ENCODE data around the gene MAK. TPM values are rescaled to one million over a fixed set of nuclear protein-coding genes. Genes with fewer than 3 reads are reported as not detected.
"Not testable (repeated sequence)": the region's sequence is repeated elsewhere in the genome, so short reads cannot be mapped to it uniquely, and the experiment has no call there.

MAK gene
- total RNA-seq, 2 experiments from 2014 or later, result 0.10 TPM; not detected in 1

GRCh38 chr6:10857259-10857658 is 18.9 kb upstream of the MAK start:
- Histone ChIP-seq H3K4me1 (ENCODE audit: insufficient read depth, low read length, poor library complexity, severe bottlenecking) (peaks cover 5% of the 10 kb centered on the region), H3K79me2 (ENCODE audit: insufficient read depth, low read depth, low read length) (no peaks in the 10 kb centered on the region), H3K4me3 (ENCODE audit: low read depth, low read length, poor library complexity, severe bottlenecking) (no peak overlapping the region), H3K4me2 (ENCODE audit: low read length) (no peak overlapping the region), H2AFZ (ENCODE audit: low read length) (no peak overlapping the region), H3K9me3 (ENCODE audit: low read length) (0 out of 2 replicates have a peak, but pooled peaks cover 10% of the 10 kb centered on the region), H3K27ac (ENCODE audit: low read depth, low read length, poor library complexity, severe bottlenecking) (no peak overlapping the region), H4K20me1 (ENCODE audit: insufficient read depth, low read length) (no peaks in the 10 kb centered on the region), H3K9me2 (ENCODE audit: insufficient read depth, low read length) (no peaks in the 10 kb centered on the region), H3K36me3 (ENCODE audit: insufficient read depth, low read length) (no peaks in the 10 kb centered on the region)
- no peak for DNase-seq (ENCODE audit: low spot score)
- intact Hi-C loops (cut with micrococcal nuclease; ENCODE audit: unreplicated experiment), result no loop called here
- ChIA-PET POLR2A (interaction anchor here (0.6 to 1.6 kb wide), 3 partner anchors 16 to 264 kb away, joined by 3 read pairs; no protein-coding TSS in a partner anchor), CTCF (ENCODE audit: unreplicated experiment) (no interaction called here)
- BruUV-seq (replicated peaks), result no TSS peak
- TF ChIP-seq EZH2phosphoT487 (IDR thresholded peaks at IDR 0.05; ENCODE audit: borderline replicate concordance, low read depth, low read length) (no peak), CTCF (conservative IDR thresholded peaks at IDR 0.05; ENCODE audit: low read length) (no peak)

DNA sequence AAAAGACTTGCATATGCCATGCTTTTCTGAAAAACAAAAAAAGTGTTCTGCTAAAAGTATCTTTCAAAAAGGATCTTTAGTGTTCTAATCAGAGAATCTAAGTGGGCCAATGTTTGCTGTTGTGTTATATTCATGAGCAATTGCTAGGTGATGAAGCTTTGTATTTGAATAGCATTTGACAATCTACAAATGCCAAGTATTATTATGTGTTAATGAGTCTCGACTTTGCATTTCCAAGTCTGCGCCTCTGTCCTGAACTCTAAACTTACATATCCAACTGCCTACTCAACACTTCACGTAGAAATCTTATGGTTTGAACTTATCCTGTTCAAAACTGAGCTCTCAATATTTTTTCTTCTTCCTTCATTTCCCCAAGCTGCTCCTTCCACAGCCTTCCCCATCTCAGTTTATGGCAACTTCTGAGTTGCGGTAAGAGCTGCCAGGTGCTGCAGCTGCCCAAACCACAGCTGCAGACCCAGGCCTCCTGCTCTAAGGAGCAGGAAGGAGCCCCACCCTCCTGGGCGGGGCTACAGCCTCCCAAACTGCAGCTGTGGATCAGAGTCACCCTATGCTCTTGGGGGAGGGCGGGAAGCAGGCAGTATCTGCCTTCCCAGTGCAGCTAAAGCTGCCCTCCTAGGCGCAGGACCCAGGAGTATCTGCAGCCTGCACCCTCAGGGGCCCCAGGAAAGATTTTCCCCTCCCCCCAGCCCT is 16.7 kb upstream of the MAK start:
- no TSS peak for BruUV-seq (replicated peaks)
- H3K4me1 ChIP-seq (ENCODE audit: insufficient read depth, low read length, poor library complexity, severe bottlenecking), result peaks cover 5% of the 10 kb centered on the region
- TF ChIP-seq CTCF (conservative IDR thresholded peaks at IDR 0.05; ENCODE audit: low read length) (no peak), EZH2phosphoT487 (IDR thresholded peaks at IDR 0.05; ENCODE audit: borderline replicate concordance, low read depth, low read length) (no peak)
- no peak overlapping the region for H2AFZ ChIP-seq (ENCODE audit: low read length)
- no peaks in the 10 kb centered on the region for H3K9me2 ChIP-seq (ENCODE audit: insufficient read depth, low read length)
- ChIA-PET CTCF (ENCODE audit: unreplicated experiment) (interaction anchor here (0.6 kb wide), 1 partner anchor 199 kb away, joined by 4 read pairs; no protein-coding TSS in a partner anchor), POLR2A (interaction anchor here (1.1 kb wide), 1 partner anchor 18 kb away, joined by 4 read pairs; no protein-coding TSS in a partner anchor)
- H4K20me1 ChIP-seq (ENCODE audit: insufficient read depth, low read length), result no peaks in the 10 kb centered on the region
- H3K36me3 ChIP-seq (ENCODE audit: insufficient read depth, low read length), result no peaks in the 10 kb centered on the region
- no peaks in the 10 kb centered on the region for H3K79me2 ChIP-seq (ENCODE audit: insufficient read depth, low read depth, low read length)
- H3K4me2 ChIP-seq (ENCODE audit: low read length), result no peak overlapping the region
- no peak overlapping the region for H3K4me3 ChIP-seq (ENCODE audit: low read depth, low read length, poor library complexity, severe bottlenecking)
- peak; percentile 38 for DNase-seq (ENCODE audit: low spot score)
- 0 out of 2 replicates have a peak, but pooled peaks cover 10% of the 10 kb centered on the region for H3K9me3 ChIP-seq (ENCODE audit: low read length)
- intact Hi-C loops (cut with micrococcal nuclease; ENCODE audit: unreplicated experiment), result no loop called here
- no peak overlapping the region for H3K27ac ChIP-seq (ENCODE audit: low read depth, low read length, poor library complexity, severe bottlenecking)

- H3K79me2 ChIP-seq (ENCODE audit: insufficient read depth, low read depth, low read length); H2AFZ ChIP-seq (ENCODE audit: low read length); DNase-seq (ENCODE audit: low spot score); CTCF ChIA-PET (ENCODE audit: unreplicated experiment); H4K20me1 ChIP-seq (ENCODE audit: insufficient read depth, low read length); H3K4me3 ChIP-seq (ENCODE audit: low read depth, low read length, poor library complexity, severe bottlenecking); H3K36me3 ChIP-seq (ENCODE audit: insufficient read depth, low read length); H3K9me2 ChIP-seq (ENCODE audit: insufficient read depth, low read length); BruUV-seq (replicated peaks); H3K27ac ChIP-seq (ENCODE audit: low read depth, low read length, poor library complexity, severe bottlenecking); POLR2A ChIA-PET; H3K4me1 ChIP-seq (ENCODE audit: insufficient read depth, low read length, poor library complexity, severe bottlenecking); H3K4me2 ChIP-seq (ENCODE audit: low read length); intact Hi-C loops (cut with micrococcal nuclease; ENCODE audit: unreplicated experiment): not testable (repeated sequence)
- H3K9me3 ChIP-seq (ENCODE audit: low read length), result 0 out of 2 replicates have a peak, but pooled peaks cover 10% of the 10 kb centered on the region
Measured at GRCh38 chr6:10853849-10854300, 15.5 kb upstream of the MAK start.

Measured in OCI-LY7 (cell line).